ENCODE data around the gene SLC49A3.

Gene SLC49A3

GRCh38 chr4:692771-693554 is 4.0 kb upstream of the SLC49A3 start:
- TF ChIP-seq POLR2AphosphoS5 (IDR thresholded peaks at IDR 0.05; ENCODE audit: low read depth, low read length): no peak
- no peak for TF ChIP-seq TAF1 (IDR thresholded peaks at IDR 0.05; ENCODE audit: borderline replicate concordance, low read depth, low read length)
- FAIRE-seq: no peak
- DNase-seq (ENCODE audit: insufficient read length): no peak

DNA sequence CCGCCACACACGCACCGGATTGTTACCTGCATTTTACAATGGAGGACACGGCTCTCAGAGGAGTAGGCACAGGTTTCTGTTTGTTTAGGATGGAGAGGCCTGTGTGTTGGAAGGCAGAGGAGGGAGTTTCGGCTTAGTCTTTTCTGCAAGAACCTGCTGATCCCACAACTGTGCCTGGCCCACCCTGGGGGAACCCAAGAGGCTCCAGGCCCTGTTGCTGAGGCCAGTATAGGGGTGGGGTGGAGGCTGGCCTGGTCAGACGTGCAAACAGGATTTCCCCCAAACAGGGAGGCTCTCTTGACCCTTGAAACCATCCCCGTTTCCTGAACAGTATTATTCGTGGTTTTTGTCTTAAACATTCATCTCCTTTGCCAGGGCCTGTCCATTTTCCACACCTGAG is 772 bp upstream of the SLC49A3 start:
- no peak for DNase-seq (ENCODE audit: insufficient read length)
- FAIRE-seq: no peak
- no peak for TF ChIP-seq TAF1 (IDR thresholded peaks at IDR 0.05; ENCODE audit: borderline replicate concordance, low read depth, low read length)
- no peak for TF ChIP-seq POLR2AphosphoS5 (IDR thresholded peaks at IDR 0.05; ENCODE audit: low read depth, low read length)
- no peak for TF ChIP-seq POLR2A (IDR thresholded peaks at IDR 0.05; ENCODE audit: low read depth, low read length)

DNA sequence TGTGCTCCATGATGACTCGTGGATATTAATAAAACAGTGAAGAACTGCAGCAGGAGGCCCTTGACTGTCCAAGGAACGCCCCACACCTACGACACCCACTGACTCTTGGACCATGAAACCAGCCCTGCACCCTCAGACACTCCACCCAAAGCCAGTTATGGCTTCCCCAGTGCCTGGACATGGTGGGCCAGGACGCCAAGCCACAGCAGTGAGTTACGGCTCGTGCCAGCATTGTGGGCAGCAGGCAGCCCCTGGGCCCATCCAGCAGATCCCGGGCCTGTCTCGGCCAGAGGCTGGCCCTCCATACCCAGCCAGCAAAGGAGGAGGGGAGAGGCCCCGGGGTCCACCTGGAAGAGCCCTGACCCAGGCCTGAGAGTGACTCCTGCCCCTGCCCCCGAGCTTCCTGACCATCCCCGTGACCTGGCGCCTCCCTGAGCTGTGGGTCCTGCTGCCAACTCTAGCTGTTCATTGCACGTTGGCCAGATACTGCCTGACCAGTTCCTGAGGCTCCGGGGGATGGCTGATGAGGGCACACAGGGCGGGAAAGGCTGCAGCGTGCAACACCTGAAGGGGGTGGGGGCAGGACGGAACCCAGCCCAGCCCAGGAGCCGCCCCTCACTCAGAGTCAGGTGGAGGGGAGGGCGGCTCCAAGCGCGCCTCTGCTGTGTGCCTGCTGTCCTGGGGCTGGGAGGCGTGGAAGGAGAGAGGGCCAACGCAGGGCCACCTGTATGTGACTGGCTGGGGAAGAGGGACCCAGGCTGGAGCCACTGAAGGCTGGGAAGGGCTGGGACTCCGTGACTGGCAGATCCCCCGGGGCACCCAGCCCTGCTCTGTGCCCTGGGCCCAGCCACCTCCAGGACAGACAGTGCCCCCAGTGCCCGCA is 739 bp downstream of the SLC49A3 start:
- TF ChIP-seq POLR2AphosphoS5 (IDR thresholded peaks at IDR 0.05; ENCODE audit: low read depth, low read length): no peak
- no peak for TF ChIP-seq TAF1 (IDR thresholded peaks at IDR 0.05; ENCODE audit: borderline replicate concordance, low read depth, low read length)
- TF ChIP-seq POLR2A (IDR thresholded peaks at IDR 0.05; ENCODE audit: low read depth, low read length): no peak
- DNase-seq (ENCODE audit: insufficient read length): no peak
- no peak for FAIRE-seq

DNA sequence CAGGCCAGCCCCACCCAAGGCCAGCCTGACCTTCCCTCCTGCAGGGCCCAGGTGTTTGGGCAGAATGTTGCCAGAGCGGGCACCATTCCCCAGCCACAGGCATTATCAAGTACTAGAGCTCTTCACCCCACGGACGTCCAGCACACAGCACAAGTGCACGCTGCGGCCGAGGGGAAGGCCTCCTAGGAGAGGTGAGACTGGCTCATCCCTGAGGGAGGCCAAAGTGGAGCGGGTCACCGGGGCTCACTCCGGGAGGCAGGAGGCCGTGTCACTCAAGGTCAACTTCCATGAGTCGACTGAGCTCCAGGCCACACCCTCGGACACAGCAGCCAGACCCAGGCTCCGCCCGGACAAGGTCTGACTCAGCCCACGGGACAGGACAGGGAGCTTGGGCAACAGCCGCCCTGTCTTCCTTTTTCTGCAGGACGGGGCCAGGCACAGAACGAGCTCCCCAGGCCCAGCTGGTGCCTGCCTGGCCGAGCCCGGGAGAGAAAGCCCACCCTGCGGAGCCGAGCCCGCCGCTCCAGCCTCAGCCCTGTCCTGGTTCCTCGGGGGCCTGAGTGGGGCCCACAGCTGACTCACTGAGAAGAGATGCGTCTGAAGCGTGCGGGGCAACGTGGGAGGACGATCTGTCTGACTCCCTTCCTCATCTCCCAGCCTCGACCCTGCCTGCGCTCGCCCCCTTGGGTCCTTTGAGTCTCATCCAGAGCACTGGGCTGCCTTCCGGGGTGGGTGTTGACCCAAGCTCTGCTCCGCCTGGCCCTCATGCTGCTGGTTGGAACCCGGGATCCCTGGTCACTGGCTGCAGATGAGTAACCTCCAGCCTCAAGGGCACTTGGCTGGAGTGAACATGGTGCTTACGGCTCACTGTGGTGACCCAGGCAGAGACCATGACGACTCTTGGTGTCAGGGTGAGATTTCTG is 1.6 kb downstream of the SLC49A3 start:
- FAIRE-seq (no peak), DNase-seq (ENCODE audit: insufficient read length) (no peak)
- TF ChIP-seq TAF1 (IDR thresholded peaks at IDR 0.05; ENCODE audit: borderline replicate concordance, low read depth, low read length) (no peak), POLR2AphosphoS5 (IDR thresholded peaks at IDR 0.05; ENCODE audit: low read depth, low read length) (no peak), POLR2A (IDR thresholded peaks at IDR 0.05; ENCODE audit: low read depth, low read length) (no peak)

DNA sequence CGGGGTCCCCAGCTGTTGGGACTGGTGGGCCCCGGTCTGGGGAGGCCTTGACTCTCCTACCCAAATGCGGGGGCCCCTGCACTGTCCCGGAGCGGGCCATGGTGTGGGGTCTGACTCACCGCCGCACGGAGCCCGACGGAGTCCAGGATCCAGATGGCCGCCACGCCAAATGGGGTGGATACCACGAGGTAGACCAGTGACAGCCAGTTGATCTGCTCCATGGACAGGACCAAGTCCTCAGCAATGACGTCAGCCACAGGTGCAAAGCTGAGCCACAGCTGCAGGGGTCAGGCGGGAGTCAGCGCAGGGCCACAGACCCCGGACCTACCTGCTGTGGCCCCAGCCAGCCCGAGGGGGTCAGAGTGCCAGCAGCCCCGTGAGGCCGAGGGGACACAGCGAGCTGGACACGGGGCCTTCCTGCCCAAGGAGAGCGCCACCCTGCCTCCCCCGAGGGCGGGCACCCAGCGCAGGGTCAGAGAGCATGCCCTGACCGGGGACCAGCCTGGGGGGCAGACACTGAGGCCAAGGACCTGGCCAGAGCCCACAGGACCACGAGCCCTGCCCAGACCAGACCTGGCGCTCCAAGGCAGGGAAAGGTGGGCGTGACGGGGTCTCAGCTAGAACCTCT is 2.4 kb downstream of the SLC49A3 start:
- DNase-seq (ENCODE audit: insufficient read length) (no peak), FAIRE-seq (no peak)
- TF ChIP-seq TAF1 (IDR thresholded peaks at IDR 0.05; ENCODE audit: borderline replicate concordance, low read depth, low read length) (no peak), POLR2AphosphoS5 (IDR thresholded peaks at IDR 0.05; ENCODE audit: low read depth, low read length) (no peak), POLR2A (IDR thresholded peaks at IDR 0.05; ENCODE audit: low read depth, low read length) (no peak)

GRCh38 chr4:685679-686412 is 3.1 kb downstream of the SLC49A3 start:
- no peak for FAIRE-seq
- DNase-seq (ENCODE audit: insufficient read length): no peak
- TF ChIP-seq TAF1 (IDR thresholded peaks at IDR 0.05; ENCODE audit: borderline replicate concordance, low read depth, low read length) (no peak), POLR2A (IDR thresholded peaks at IDR 0.05; ENCODE audit: low read depth, low read length) (no peak), POLR2AphosphoS5 (IDR thresholded peaks at IDR 0.05; ENCODE audit: low read depth, low read length) (no peak)

DNA sequence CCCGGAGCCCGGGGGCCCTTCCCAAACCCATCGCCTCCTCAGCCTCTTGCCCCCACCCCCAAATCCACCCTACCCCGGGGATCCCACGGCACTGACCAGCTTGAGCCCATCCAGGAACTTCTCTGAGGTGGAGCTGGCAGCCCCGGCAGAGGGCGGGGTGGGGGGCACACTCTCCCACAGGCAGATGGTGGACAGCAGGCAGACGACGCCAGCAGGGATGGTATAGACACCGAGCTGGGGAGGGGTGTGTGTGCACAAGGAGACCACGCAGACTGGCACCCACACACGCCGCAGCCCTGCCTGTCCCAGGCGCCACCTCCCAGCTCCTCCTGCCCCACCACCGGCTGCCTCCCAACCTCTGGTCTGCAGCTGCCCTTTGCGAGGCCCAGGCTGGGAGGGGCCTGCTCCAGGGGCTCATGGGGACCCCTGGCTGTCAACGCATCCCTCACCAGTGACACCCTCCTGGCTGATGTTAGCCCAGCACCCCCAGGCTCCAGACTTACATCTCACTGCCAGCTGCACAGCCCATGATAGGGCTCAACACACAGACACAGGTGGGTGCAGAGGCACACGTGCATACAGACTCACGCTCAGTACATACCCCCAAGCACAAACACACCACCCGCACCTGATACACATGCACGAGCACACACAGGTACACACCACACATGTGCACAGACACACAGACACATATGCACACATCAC is 4.2 kb downstream of the SLC49A3 start:
- FAIRE-seq (no peak), DNase-seq (ENCODE audit: insufficient read length) (no peak)
- TF ChIP-seq POLR2A (IDR thresholded peaks at IDR 0.05; ENCODE audit: low read depth, low read length) (no peak), TAF1 (IDR thresholded peaks at IDR 0.05; ENCODE audit: borderline replicate concordance, low read depth, low read length) (no peak), POLR2AphosphoS5 (IDR thresholded peaks at IDR 0.05; ENCODE audit: low read depth, low read length) (no peak)

GRCh38 chr4:683982-684622 is 4.8 kb downstream of the SLC49A3 start:
- DNase-seq (ENCODE audit: insufficient read length) (no peak), FAIRE-seq (no peak)
- TF ChIP-seq POLR2AphosphoS5 (IDR thresholded peaks at IDR 0.05; ENCODE audit: low read depth, low read length) (no peak), POLR2A (IDR thresholded peaks at IDR 0.05; ENCODE audit: low read depth, low read length) (no peak), TAF1 (IDR thresholded peaks at IDR 0.05; ENCODE audit: borderline replicate concordance, low read depth, low read length) (no peak)

GRCh38 chr4:683247-683897 is 5.6 kb downstream of the SLC49A3 start:
- DNase-seq (ENCODE audit: insufficient read length) (no peak), FAIRE-seq (no peak)
- no peak for TF ChIP-seq TAF1 (IDR thresholded peaks at IDR 0.05; ENCODE audit: borderline replicate concordance, low read depth, low read length)
- TF ChIP-seq POLR2AphosphoS5 (IDR thresholded peaks at IDR 0.05; ENCODE audit: low read depth, low read length): no peak
- no peak for TF ChIP-seq POLR2A (IDR thresholded peaks at IDR 0.05; ENCODE audit: low read depth, low read length)
